ENCODE measurements around the gene RLN3.
A peak's percentile ranks its signal among the peaks of the same experiment; 100 is the strongest.

- TF ChIP-seq POLR2A (IDR thresholded peaks at IDR 0.05) = peak in 2 of 3 donors; percentile 41 to 50
- TF ChIP-seq, protein P1, sequence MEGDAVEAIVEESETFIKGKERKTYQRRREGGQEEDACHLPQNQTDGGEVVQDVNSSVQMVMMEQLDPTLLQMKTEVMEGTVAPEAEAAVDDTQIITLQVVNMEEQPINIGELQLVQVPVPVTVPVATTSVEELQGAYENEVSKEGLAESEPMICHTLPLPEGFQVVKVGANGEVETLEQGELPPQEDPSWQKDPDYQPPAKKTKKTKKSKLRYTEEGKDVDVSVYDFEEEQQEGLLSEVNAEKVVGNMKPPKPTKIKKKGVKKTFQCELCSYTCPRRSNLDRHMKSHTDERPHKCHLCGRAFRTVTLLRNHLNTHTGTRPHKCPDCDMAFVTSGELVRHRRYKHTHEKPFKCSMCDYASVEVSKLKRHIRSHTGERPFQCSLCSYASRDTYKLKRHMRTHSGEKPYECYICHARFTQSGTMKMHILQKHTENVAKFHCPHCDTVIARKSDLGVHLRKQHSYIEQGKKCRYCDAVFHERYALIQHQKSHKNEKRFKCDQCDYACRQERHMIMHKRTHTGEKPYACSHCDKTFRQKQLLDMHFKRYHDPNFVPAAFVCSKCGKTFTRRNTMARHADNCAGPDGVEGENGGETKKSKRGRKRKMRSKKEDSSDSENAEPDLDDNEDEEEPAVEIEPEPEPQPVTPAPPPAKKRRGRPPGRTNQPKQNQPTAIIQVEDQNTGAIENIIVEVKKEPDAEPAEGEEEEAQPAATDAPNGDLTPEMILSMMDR (IDR thresholded peaks at IDR 0.05) = no peak
These were observed 23.2 kb upstream of the RLN3 start for GRCh38 chr19:14004619-14005348.

All from body of pancreas (tissue), 4 donors.